Activated naive CD4-positive, alpha-beta T cell treated with anti-CD3 and anti-CD28 coated beads for 36 hours (primary cell): Measurements from ENCODE around the gene ZFP36L1. TPM values are rescaled to one million over a fixed set of nuclear protein-coding genes. Genes with fewer than 3 reads are reported as not detected.
A peak's percentile ranks its signal among the peaks of the same experiment; 100 is the strongest.

Source experiments
- CTCF ChIA-PET: fragments of 350-600 bp; sonication (Branson Sonifier 250); formaldehyde crosslinking; loops from one replicate; lab custom pipeline; 2021; ENCODE audit warnings: antibody characterized with exemption; lab: Charles Lee
- DNase-seq: peaks from one replicate; pipeline ENCODE4 v3.0.0-alpha.2; 2020
- H3K27ac Mint-ChIP-seq: one replicate; pipeline ENCODE4 v1.8.0; 2021; ENCODE audit warnings: mild to moderate bottlenecking, mixed read lengths
- H3K27me3 Mint-ChIP-seq: one replicate; pipeline ENCODE4 v1.8.0; 2021; ENCODE audit warnings: low read depth, mixed read lengths
- H3K36me3 Mint-ChIP-seq: one replicate; pipeline ENCODE4 v1.8.0; 2021; ENCODE audit warnings: low read depth, mixed read lengths
- H3K4me1 Mint-ChIP-seq: one replicate; pipeline ENCODE4 v1.8.0; 2021; ENCODE audit warnings: low read depth, mixed read lengths
- H3K4me3 Mint-ChIP-seq: one replicate; pipeline ENCODE4 v1.8.0; 2021; ENCODE audit warnings: mild to moderate bottlenecking, moderate library complexity, mixed read lengths
- H3K9me3 Mint-ChIP-seq: one replicate; pipeline ENCODE4 v1.8.0; 2021; ENCODE audit warnings: mixed read lengths
- intact Hi-C: fragments of 100-400 bp; cut with micrococcal nuclease; formaldehyde crosslinking; loops from one replicate; pipeline ENCODE4 v1.15.1; 2023
- total RNA-seq, 2 experiments: library from RNA; stranded (reverse); gene quantifications; one replicate each; pipeline ENCODE4 v1.2.3, GENCODE V29; 2021

ZFP36L1 gene
- total RNA-seq, 2 experiments from 2014 or later: 76.8 to 85.1 TPM

- no peaks in the 10 kb centered on the region for H3K27me3 Mint-ChIP-seq
- DNase-seq: peak; percentile 48
- peaks cover 2% of the 10 kb centered on the region for H3K9me3 Mint-ChIP-seq
- intact Hi-C loops: loop anchor here (1.0 to 10.0 kb wide), 5 partner anchors 37 to 570 kb away; no protein-coding TSS in a partner anchor
- CTCF ChIA-PET: interaction anchor here (1.1 to 16.7 kb wide), 7 partner anchors 10 to 312 kb away, joined by 3 to 270 read pairs (median 4); no protein-coding TSS in a partner anchor
- H3K36me3 Mint-ChIP-seq: no peaks in the 10 kb centered on the region
- H3K4me3 Mint-ChIP-seq: peak overlapping the region; percentile 61
- H3K27ac Mint-ChIP-seq: peak overlapping the region; percentile 62
- peaks cover 72% of the 10 kb centered on the region for H3K4me1 Mint-ChIP-seq
Measured at GRCh38 chr14:68780358-68781160, 12.3 kb downstream of the ZFP36L1 start.

GRCh38 chr14:68779761-68780323 lies 13.0 kb downstream of the ZFP36L1 start:
- Mint-ChIP-seq H3K27me3 (no peaks in the 10 kb centered on the region), H3K4me3 (peak overlapping the region; percentile 61), H3K4me1 (peaks cover 70% of the 10 kb centered on the region), H3K27ac (peak overlapping the region; percentile 62), H3K36me3 (peaks cover 2% of the 10 kb centered on the region), H3K9me3 (peaks cover 7% of the 10 kb centered on the region)
- CTCF ChIA-PET: interaction anchor here (0.8 to 16.7 kb wide), 10 partner anchors 10 to 311 kb away, joined by 3 to 270 read pairs (median 3); no protein-coding TSS in a partner anchor
- intact Hi-C loops: loop anchor here (1.0 to 10.0 kb wide), 5 partner anchors 37 to 569 kb away; no protein-coding TSS in a partner anchor
- peak; percentile 76 for DNase-seq

GRCh38 chr14:68777644-68778043 lies 15.2 kb downstream of the ZFP36L1 start:
- peaks cover 3% of the 10 kb centered on the region for H3K36me3 Mint-ChIP-seq
- intact Hi-C loops: no loop called here
- CTCF ChIA-PET: interaction anchor here (1.4 to 16.7 kb wide), 2 partner anchors 10 to 38 kb away, joined by 8 to 270 read pairs; no protein-coding TSS in a partner anchor
- H3K4me3 Mint-ChIP-seq: no peak overlapping the region
- peaks cover 12% of the 10 kb centered on the region for H3K9me3 Mint-ChIP-seq
- H3K27me3 Mint-ChIP-seq: no peaks in the 10 kb centered on the region
- peak overlapping the region; percentile 15 for H3K27ac Mint-ChIP-seq
- DNase-seq: no peak
- H3K4me1 Mint-ChIP-seq: peaks cover 81% of the 10 kb centered on the region

GRCh38 chr14:68775614-68776126 lies 17.2 kb downstream of the ZFP36L1 start:
- H3K4me1 Mint-ChIP-seq: peaks cover 78% of the 10 kb centered on the region
- H3K9me3 Mint-ChIP-seq: peaks cover 12% of the 10 kb centered on the region
- H3K27ac Mint-ChIP-seq: no peak overlapping the region
- H3K36me3 Mint-ChIP-seq: peaks cover 3% of the 10 kb centered on the region
- DNase-seq: no peak
- H3K27me3 Mint-ChIP-seq: no peaks in the 10 kb centered on the region
- intact Hi-C loops: no loop called here
- no peak overlapping the region for H3K4me3 Mint-ChIP-seq
- CTCF ChIA-PET: interaction anchor here (0.9 to 2.1 kb wide), 5 partner anchors 9 to 60 kb away, joined by 3 to 10 read pairs (median 7); no protein-coding TSS in a partner anchor

GRCh38 chr14:68774771-68775613 lies 17.9 kb downstream of the ZFP36L1 start:
- H3K4me1 Mint-ChIP-seq: peaks cover 78% of the 10 kb centered on the region
- H3K36me3 Mint-ChIP-seq: peaks cover 3% of the 10 kb centered on the region
- no peaks in the 10 kb centered on the region for H3K27me3 Mint-ChIP-seq
- CTCF ChIA-PET: interaction anchor here (0.7 to 2.1 kb wide), 6 partner anchors 10 to 225 kb away, joined by 3 to 10 read pairs (median 6); no protein-coding TSS in a partner anchor
- H3K9me3 Mint-ChIP-seq: peaks cover 12% of the 10 kb centered on the region
- intact Hi-C loops: no loop called here
- no peak overlapping the region for H3K27ac Mint-ChIP-seq
- no peak overlapping the region for H3K4me3 Mint-ChIP-seq
- no peak for DNase-seq

GRCh38 chr14:68772761-68773381 lies 20.0 kb downstream of the ZFP36L1 start:
- no peak for DNase-seq
- Mint-ChIP-seq H3K27ac (no peak overlapping the region), H3K4me1 (peaks cover 60% of the 10 kb centered on the region), H3K4me3 (no peak overlapping the region), H3K27me3 (no peaks in the 10 kb centered on the region), H3K9me3 (peaks cover 12% of the 10 kb centered on the region), H3K36me3 (peaks cover 3% of the 10 kb centered on the region)
- CTCF ChIA-PET: interaction anchor here (0.5 to 1.4 kb wide), 9 partner anchors 9 to 890 kb away, joined by 3 to 5 read pairs (median 4); no protein-coding TSS in a partner anchor
- intact Hi-C loops: no loop called here

- no peak overlapping the region for H3K27ac Mint-ChIP-seq
- H3K27me3 Mint-ChIP-seq: no peaks in the 10 kb centered on the region
- intact Hi-C loops: no loop called here
- peak overlapping the region; percentile 41 for H3K4me3 Mint-ChIP-seq
- peaks cover 3% of the 10 kb centered on the region for H3K36me3 Mint-ChIP-seq
- peak; percentile 60 for DNase-seq
- H3K9me3 Mint-ChIP-seq: peaks cover 12% of the 10 kb centered on the region
- CTCF ChIA-PET: interaction anchor here (0.6 to 1.3 kb wide), 3 partner anchors 16 to 307 kb away, joined by 3 to 4 read pairs (median 4); no protein-coding TSS in a partner anchor
- H3K4me1 Mint-ChIP-seq: peaks cover 67% of the 10 kb centered on the region
Measured at GRCh38 chr14:68771631-68772030, 21.2 kb downstream of the ZFP36L1 start.

- Mint-ChIP-seq H3K27me3 (no peaks in the 10 kb centered on the region), H3K4me1 (peaks cover 62% of the 10 kb centered on the region), H3K9me3 (peaks cover 12% of the 10 kb centered on the region), H3K4me3 (no peak overlapping the region), H3K27ac (no peak overlapping the region), H3K36me3 (peaks cover 3% of the 10 kb centered on the region)
- CTCF ChIA-PET: interaction anchor here (1.2 to 1.3 kb wide), 2 partner anchors 17 to 73 kb away, joined by 4 read pairs; no protein-coding TSS in a partner anchor
- DNase-seq: no peak
- intact Hi-C loops: no loop called here
Measured at GRCh38 chr14:68770553-68771286, 22.1 kb downstream of the ZFP36L1 start.

GRCh38 chr14:68770051-68770450 lies 22.8 kb downstream of the ZFP36L1 start:
- intact Hi-C loops: no loop called here
- peaks cover 3% of the 10 kb centered on the region for H3K36me3 Mint-ChIP-seq
- peaks cover 6% of the 10 kb centered on the region for H3K9me3 Mint-ChIP-seq
- no peak overlapping the region for H3K27ac Mint-ChIP-seq
- DNase-seq: no peak
- H3K4me3 Mint-ChIP-seq: no peak overlapping the region
- CTCF ChIA-PET: no interaction called here
- H3K27me3 Mint-ChIP-seq: no peaks in the 10 kb centered on the region
- peaks cover 60% of the 10 kb centered on the region for H3K4me1 Mint-ChIP-seq

GRCh38 chr14:68768316-68768715 lies 24.6 kb downstream of the ZFP36L1 start:
- Mint-ChIP-seq H3K9me3 (no peaks in the 10 kb centered on the region), H3K4me3 (no peak overlapping the region), H3K36me3 (no peaks in the 10 kb centered on the region), H3K4me1 (peaks cover 45% of the 10 kb centered on the region), H3K27me3 (no peaks in the 10 kb centered on the region), H3K27ac (no peak overlapping the region)
- intact Hi-C loops: no loop called here
- CTCF ChIA-PET: interaction anchor here (0.8 kb wide), 1 partner anchor 21 kb away, joined by 3 read pairs; no protein-coding TSS in a partner anchor
- DNase-seq: no peak
